SJSA1 (cell line): ENCODE measurements around the gene CCDC57. TPM values are rescaled to one million over a fixed set of nuclear protein-coding genes. Genes with fewer than 3 reads are reported as not detected.

Experiments
- DNase-seq, 2 experiments: peaks; one replicate each; pipeline ENCODE4 v3.0.0-alpha.2; 2015 to 2020; ENCODE audit warnings: low spot score in 2 of 2, low read depth in 1 of 2
- H3K27ac ChIP-seq: fragments of 250-450 bp; sonication (Bioruptor Pico); 2 replicates; pipeline ENCODE4 v1.5.1; 2020; ENCODE audit warnings: mild to moderate bottlenecking, moderate library complexity
- H3K27me3 ChIP-seq: fragments of 250-450 bp; sonication (Bioruptor Pico); replicated peaks from 2 replicates; pipeline ENCODE4 v1.5.1; 2020; ENCODE audit warnings: mild to moderate bottlenecking, moderate library complexity
- H3K36me3 ChIP-seq: fragments of 250-450 bp; sonication (Bioruptor Pico); 2 replicates; pipeline ENCODE4 v1.5.1; 2020; ENCODE audit warnings: mild to moderate bottlenecking
- H3K4me1 ChIP-seq: fragments of 250-450 bp; sonication (Bioruptor Pico); replicated peaks from 2 replicates; pipeline ENCODE4 v1.6.1; 2021; ENCODE audit warnings: mild to moderate bottlenecking
- H3K4me3 ChIP-seq: fragments of 250-450 bp; sonication (Bioruptor Pico); 2 replicates; pipeline ENCODE4 v1.5.1; 2020; ENCODE audit warnings: mild to moderate bottlenecking
- H3K9me3 ChIP-seq: fragments of 250-450 bp; sonication (Bioruptor Pico); replicated peaks from 2 replicates; pipeline ENCODE4 v1.5.1; 2020; ENCODE audit warnings: mild to moderate bottlenecking
- total RNA-seq: library from RNA; depleted of rRNA; stranded (reverse); fragments of >200 nt; shearing (Covaris generic); gene quantifications from 2 replicates; pipeline ENCODE4 v1.2.3, GENCODE V29; 2014

Gene CCDC57
- total RNA-seq, 1 experiment from 2014 or later = 8.2 TPM

GRCh38 chr17:82088838-82089722 lies 123.6 kb downstream of the CCDC57 start:
- peaks cover 96% of the 10 kb centered on the region for H3K36me3 ChIP-seq
- H3K27ac ChIP-seq = no peak overlapping the region
- no peak overlapping the region for H3K4me3 ChIP-seq
- H3K27me3 ChIP-seq = no peaks in the 10 kb centered on the region
- no peak for DNase-seq
- H3K9me3 ChIP-seq = no peaks in the 10 kb centered on the region
- no peaks in the 10 kb centered on the region for H3K4me1 ChIP-seq

GRCh38 chr17:82087961-82088837 lies 124.4 kb downstream of the CCDC57 start:
- DNase-seq = no peak
- Histone ChIP-seq H3K36me3 (peaks cover 98% of the 10 kb centered on the region), H3K9me3 (no peaks in the 10 kb centered on the region), H3K27ac (no peak overlapping the region), H3K4me1 (no peaks in the 10 kb centered on the region), H3K4me3 (no peak overlapping the region), H3K27me3 (no peaks in the 10 kb centered on the region)

GRCh38 chr17:82086941-82087906 lies 125.4 kb downstream of the CCDC57 start:
- Histone ChIP-seq H3K27ac (no peak overlapping the region), H3K9me3 (no peaks in the 10 kb centered on the region), H3K4me3 (no peak overlapping the region), H3K36me3 (peaks cover 99% of the 10 kb centered on the region), H3K4me1 (no peaks in the 10 kb centered on the region), H3K27me3 (no peaks in the 10 kb centered on the region)
- no peak for DNase-seq

GRCh38 chr17:82085931-82086764 lies 126.5 kb downstream of the CCDC57 start:
- H3K27me3 ChIP-seq = no peaks in the 10 kb centered on the region
- H3K9me3 ChIP-seq = no peaks in the 10 kb centered on the region
- H3K36me3 ChIP-seq = peaks cover 97% of the 10 kb centered on the region
- no peak for DNase-seq
- no peak overlapping the region for H3K27ac ChIP-seq
- H3K4me1 ChIP-seq = no peaks in the 10 kb centered on the region
- no peak overlapping the region for H3K4me3 ChIP-seq

GRCh38 chr17:82085031-82085861 lies 127.4 kb downstream of the CCDC57 start:
- no peak for DNase-seq
- no peak overlapping the region for H3K4me3 ChIP-seq
- H3K9me3 ChIP-seq = no peaks in the 10 kb centered on the region
- H3K27me3 ChIP-seq = no peaks in the 10 kb centered on the region
- no peaks in the 10 kb centered on the region for H3K4me1 ChIP-seq
- no peak overlapping the region for H3K27ac ChIP-seq
- H3K36me3 ChIP-seq = peaks cover 98% of the 10 kb centered on the region

- Histone ChIP-seq H3K36me3 (peaks cover 98% of the 10 kb centered on the region), H3K27ac (no peak overlapping the region), H3K27me3 (no peaks in the 10 kb centered on the region), H3K4me1 (no peaks in the 10 kb centered on the region), H3K9me3 (no peaks in the 10 kb centered on the region), H3K4me3 (no peak overlapping the region)
- no peak for DNase-seq
These were observed 128.1 kb downstream of the CCDC57 start for GRCh38 chr17:82084373-82085030.

- H3K27me3 ChIP-seq = no peaks in the 10 kb centered on the region
- H3K36me3 ChIP-seq = peaks cover 95% of the 10 kb centered on the region
- H3K27ac ChIP-seq = no peak overlapping the region
- no peak for DNase-seq
- no peaks in the 10 kb centered on the region for H3K9me3 ChIP-seq
- no peak overlapping the region for H3K4me3 ChIP-seq
- H3K4me1 ChIP-seq = no peaks in the 10 kb centered on the region
These were observed 128.9 kb downstream of the CCDC57 start for GRCh38 chr17:82083533-82084359.

GRCh38 chr17:82083009-82083408 lies 129.6 kb downstream of the CCDC57 start:
- Histone ChIP-seq H3K27me3 (no peaks in the 10 kb centered on the region), H3K4me1 (no peaks in the 10 kb centered on the region), H3K4me3 (no peak overlapping the region), H3K9me3 (no peaks in the 10 kb centered on the region), H3K27ac (no peak overlapping the region), H3K36me3 (peaks cover 95% of the 10 kb centered on the region)
- DNase-seq = no peak

- H3K27me3 ChIP-seq = no peaks in the 10 kb centered on the region
- peaks cover 94% of the 10 kb centered on the region for H3K36me3 ChIP-seq
- no peak overlapping the region for H3K4me3 ChIP-seq
- H3K4me1 ChIP-seq = no peaks in the 10 kb centered on the region
- H3K27ac ChIP-seq = no peak overlapping the region
- no peak for DNase-seq
- H3K9me3 ChIP-seq = no peaks in the 10 kb centered on the region
These were observed 130.2 kb downstream of the CCDC57 start for GRCh38 chr17:82082456-82082855.

GRCh38 chr17:82081966-82082365 lies 130.7 kb downstream of the CCDC57 start:
- no peak overlapping the region for H3K4me3 ChIP-seq
- no peaks in the 10 kb centered on the region for H3K4me1 ChIP-seq
- peaks cover 89% of the 10 kb centered on the region for H3K36me3 ChIP-seq
- H3K27ac ChIP-seq = no peak overlapping the region
- no peaks in the 10 kb centered on the region for H3K9me3 ChIP-seq
- no peaks in the 10 kb centered on the region for H3K27me3 ChIP-seq
- no peak for DNase-seq

GRCh38 chr17:82081546-82081945 lies 131.1 kb downstream of the CCDC57 start:
- H3K27ac ChIP-seq = no peak overlapping the region
- no peak for DNase-seq
- no peak overlapping the region for H3K4me3 ChIP-seq
- H3K27me3 ChIP-seq = no peaks in the 10 kb centered on the region
- H3K4me1 ChIP-seq = no peaks in the 10 kb centered on the region
- no peaks in the 10 kb centered on the region for H3K9me3 ChIP-seq
- H3K36me3 ChIP-seq = peaks cover 85% of the 10 kb centered on the region
